K562 (cell line): ENCODE data around the gene PPIH. TPM values are rescaled to one million over a fixed set of nuclear protein-coding genes. Genes with fewer than 3 reads are reported as not detected.

Experiments used
- BACH1 ChIP-seq: fragments of 200-800 bp; sonication (Bioruptor generic); IDR thresholded peaks from 2 replicates; pipeline ENCODE4 v1.6.1; 2016; ENCODE audit warnings: missing genetic modification characterization, missing compliant biosample characterization
- BRCA1 ChIP-seq, 2 experiments: fragments of 450-650 bp in 1 of 2; sonication (generic) in 1 of 2; formaldehyde crosslinking in 1 of 2; IDR thresholded peaks; 2 replicates each; pipeline versions ENCODE4 v1.5.0 to v1.6.1; 2017 to 2020; ENCODE audit warnings: mild to moderate bottlenecking in 1 of 2, missing genetic modification reagents in 1 of 2
- CBX5 ChIP-seq: IDR thresholded peaks from 2 replicates; pipeline ENCODE4 v1.6.1; 2014; ENCODE audit warnings: low read depth, borderline replicate concordance
- CREBBP ChIP-seq: IDR thresholded peaks from one replicate; pipeline ENCODE4 v1.6.1; 2012; ENCODE audit warnings: low read depth, mild to moderate bottlenecking, control low read depth, inconsistent platforms, low read length
- EHMT2 ChIP-seq: fragments of 450-650 bp; IDR thresholded peaks from 2 replicates; pipeline ENCODE4 v1.6.1; 2018; ENCODE audit warnings: antibody characterized with exemption
- ETS2 ChIP-seq: IDR thresholded peaks from 2 replicates; pipeline ENCODE4 v1.6.1; 2016; ENCODE audit warnings: borderline replicate concordance, missing genetic modification characterization, mild to moderate bottlenecking, moderate library complexity, missing compliant biosample characterization; ENCODE audit not compliant: poor library complexity, severe bottlenecking
- GTF2E2 ChIP-seq: fragments of 200-800 bp; sonication (Bioruptor generic); IDR thresholded peaks from 2 replicates; pipeline ENCODE4 v1.6.1; 2016; ENCODE audit warnings: missing genetic modification characterization, missing compliant biosample characterization
- HNRNPL ChIP-seq: fragments of 200-400 bp; formaldehyde crosslinking; IDR thresholded peaks from 2 replicates; pipeline ENCODE4 v1.6.1; 2017; ENCODE audit warnings: low read depth, mild to moderate bottlenecking, low read length
- ILF3 ChIP-seq: fragments of 450-650 bp; IDR thresholded peaks from 2 replicates; pipeline ENCODE4 v1.6.1; 2018; ENCODE audit warnings: antibody characterized with exemption, mild to moderate bottlenecking, moderate library complexity, borderline replicate concordance
- KHSRP ChIP-seq: fragments of 450-650 bp; IDR thresholded peaks from 2 replicates; pipeline ENCODE4 v1.6.1; 2017
- KLF13 ChIP-seq: fragments of 450-650 bp; IDR thresholded peaks from 2 replicates; pipeline ENCODE4 v1.6.1; 2016; ENCODE audit warnings: missing genetic modification characterization, low read depth, mild to moderate bottlenecking, missing compliant biosample characterization, moderate library complexity, borderline replicate concordance
- MEIS2 ChIP-seq: fragments of 450-650 bp; IDR thresholded peaks from 2 replicates; pipeline ENCODE4 v1.6.1; 2014; ENCODE audit warnings: mild to moderate bottlenecking; ENCODE audit not compliant: partially characterized antibody
- NEUROD1 ChIP-seq: fragments of 150-350 bp; IDR thresholded peaks from 2 replicates; pipeline ENCODE4 v1.6.1; 2014; ENCODE audit warnings: borderline replicate concordance, low read length, low read depth; ENCODE audit not compliant: partially characterized antibody
- OTX1 ChIP-seq: fragments of 450-650 bp; formaldehyde crosslinking; IDR thresholded peaks from 2 replicates; pipeline ENCODE4 v1.4.0; 2022; ENCODE audit warnings: mild to moderate bottlenecking
- PPARD ChIP-seq: fragments of 250-450 bp; sonication (Bioruptor Pico); IDR thresholded peaks from 2 replicates; pipeline ENCODE4 v1.8.0; 2022; ENCODE audit warnings: inconsistent platforms, mild to moderate bottlenecking, moderate library complexity
- PRMT5 ChIP-seq: sonication (generic); formaldehyde crosslinking; IDR thresholded peaks from 2 replicates; pipeline ENCODE4 v1.5.0; 2020; ENCODE audit warnings: missing genetic modification reagents
- PYGO2 ChIP-seq: fragments of 450-650 bp; IDR thresholded peaks from 2 replicates; pipeline ENCODE4 v1.6.1; 2016; ENCODE audit warnings: mild to moderate bottlenecking, missing genetic modification characterization, moderate library complexity, missing compliant biosample characterization
- RBM15 ChIP-seq: fragments of 200-400 bp; formaldehyde crosslinking; IDR thresholded peaks from 2 replicates; pipeline ENCODE4 v1.6.1; 2018; ENCODE audit warnings: mild to moderate bottlenecking, low read length, moderate library complexity; ENCODE audit not compliant: insufficient read depth
- SMAD2 ChIP-seq: fragments of 150-350 bp; IDR thresholded peaks from 2 replicates; pipeline ENCODE4 v1.6.1; 2014; ENCODE audit warnings: low read depth, mild to moderate bottlenecking, low read length
- STAT5A ChIP-seq: IDR thresholded peaks from 2 replicates; pipeline ENCODE4 v1.6.1; 2012; ENCODE audit warnings: low read length, inconsistent platforms, borderline replicate concordance
- TRIM28 ChIP-seq: fragments of 450-650 bp; IDR thresholded peaks from 2 replicates; pipeline ENCODE4 v1.6.1; 2017
- ZBTB8A ChIP-seq: fragments of 450-650 bp; IDR thresholded peaks from 2 replicates; pipeline ENCODE4 v1.6.1; 2018; ENCODE audit warnings: mild to moderate bottlenecking, moderate library complexity; ENCODE audit not compliant: partially characterized antibody
- ZNF3 ChIP-seq: fragments of 250-450 bp; sonication (Bioruptor Pico); IDR thresholded peaks from 2 replicates; pipeline ENCODE4 v1.5.0; 2021; ENCODE audit warnings: mild to moderate bottlenecking, moderate library complexity
- ZNF445 ChIP-seq: fragments of 250-450 bp; sonication (Bioruptor Pico); IDR thresholded peaks from 2 replicates; pipeline ENCODE4 v1.4.0; 2020; ENCODE audit warnings: low read depth, mild to moderate bottlenecking, moderate library complexity
- ZNF583 ChIP-seq: fragments of 250-450 bp; sonication (Bioruptor Pico); IDR thresholded peaks from 2 replicates; pipeline ENCODE4 v1.4.0; 2020
- ZNF707 ChIP-seq: fragments of 250-450 bp; sonication (Bioruptor Pico); conservative IDR thresholded peaks from 2 replicates; pipeline ENCODE4 v1.8.0; 2022; ENCODE audit warnings: inconsistent platforms, mild to moderate bottlenecking, moderate library complexity
- ZSCAN32 ChIP-seq: fragments of 450-650 bp; formaldehyde crosslinking; IDR thresholded peaks from 2 replicates; pipeline ENCODE4 v1.4.0; 2020; ENCODE audit warnings: mild to moderate bottlenecking, moderate library complexity
- polyA plus RNA-seq, 8 experiments: library from polyadenylated mRNA; depleted of rRNA in 4 of 8; stranded (reverse) in 5 of 8; unstranded in 3 of 8; fragments of >200 nt; fragmentation: Nextera tagmentation in 2 of 8; fragmentation: Illumina TruSeq in 1 of 8; extraction: Ambion mirVana in 2 of 8; extraction: Trizol in 1 of 8; gene quantifications; 2 replicates each; pipeline versions ENCODE4 v1.2.1 to v1.2.3, GENCODE V29; 2011 to 2014; ENCODE audit warnings: inconsistent platforms in 1 of 8, missing spikeins in 1 of 8
- total RNA-seq, 7 experiments: library from RNA; depleted of rRNA in 6 of 7; stranded (reverse); fragments of >200 nt in 6 of 7; fragmentation: Illumina TruSeq in 2 of 7; extraction: Trizol in 2 of 7; gene quantifications; 2 replicates each; pipeline versions ENCODE4 v1.2.1 to v1.2.3, GENCODE V29; 2011 to 2021; ENCODE audit warnings: low replicate concordance in 1 of 7
- TF ChIP-seq, protein P1 (sequence below): fragments of 250-450 bp; sonication (Bioruptor Pico); IDR thresholded peaks from 2 replicates; pipeline ENCODE4 v1.4.0; 2020; ENCODE audit warnings: mild to moderate bottlenecking, moderate library complexity, borderline replicate concordance

The PPIH gene
- total and polyA plus RNA-seq, 9 of the 15 experiments (the other 6 are each of a cell fraction or from before 2014, with no cell fraction given), result 197 to 470 (median 277) TPM

DNA sequence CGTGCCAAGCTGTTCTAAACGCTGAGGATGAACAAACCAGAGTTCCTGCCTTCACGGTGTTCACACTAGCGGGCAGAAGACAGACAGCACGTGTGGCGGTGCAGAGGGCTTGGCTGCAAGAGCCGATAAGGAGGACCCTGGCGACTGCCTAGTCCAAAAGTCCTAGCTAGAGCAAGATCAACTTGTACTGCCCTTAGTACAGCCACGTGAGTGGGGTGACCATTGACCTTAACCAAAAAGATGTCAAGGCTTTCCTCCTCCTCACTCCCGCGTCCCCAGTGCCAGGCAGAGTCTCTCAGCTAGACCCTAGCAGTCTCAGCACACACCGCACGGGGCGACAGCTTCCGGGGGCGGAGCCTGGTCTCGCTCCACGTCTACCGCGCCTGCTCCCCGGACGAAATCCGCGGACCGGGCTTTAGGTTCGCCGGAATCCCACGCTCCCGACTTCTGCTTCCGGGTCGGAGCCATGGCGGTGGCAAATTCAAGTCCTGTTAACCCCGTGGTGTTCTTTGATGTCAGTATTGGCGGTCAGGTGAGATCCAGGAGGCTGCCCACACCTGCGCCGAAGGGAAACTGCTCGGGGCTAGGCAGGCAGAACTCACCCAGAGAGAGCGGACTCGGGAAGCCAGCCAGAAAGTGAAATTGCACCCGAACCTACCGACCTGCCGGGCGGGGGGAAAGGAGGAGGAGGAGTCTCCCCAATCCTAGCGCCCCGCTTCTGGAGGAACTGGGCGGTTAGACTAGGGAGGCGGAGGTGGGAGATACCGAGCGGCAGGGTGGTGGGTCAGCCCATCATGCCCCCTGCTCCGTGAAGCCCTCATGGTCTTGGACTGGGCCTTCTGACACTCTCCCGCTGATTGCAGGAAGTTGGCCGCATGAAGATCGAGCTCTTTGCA lies at the start of gene PPIH (continued):
- TF ChIP-seq, protein P1, sequence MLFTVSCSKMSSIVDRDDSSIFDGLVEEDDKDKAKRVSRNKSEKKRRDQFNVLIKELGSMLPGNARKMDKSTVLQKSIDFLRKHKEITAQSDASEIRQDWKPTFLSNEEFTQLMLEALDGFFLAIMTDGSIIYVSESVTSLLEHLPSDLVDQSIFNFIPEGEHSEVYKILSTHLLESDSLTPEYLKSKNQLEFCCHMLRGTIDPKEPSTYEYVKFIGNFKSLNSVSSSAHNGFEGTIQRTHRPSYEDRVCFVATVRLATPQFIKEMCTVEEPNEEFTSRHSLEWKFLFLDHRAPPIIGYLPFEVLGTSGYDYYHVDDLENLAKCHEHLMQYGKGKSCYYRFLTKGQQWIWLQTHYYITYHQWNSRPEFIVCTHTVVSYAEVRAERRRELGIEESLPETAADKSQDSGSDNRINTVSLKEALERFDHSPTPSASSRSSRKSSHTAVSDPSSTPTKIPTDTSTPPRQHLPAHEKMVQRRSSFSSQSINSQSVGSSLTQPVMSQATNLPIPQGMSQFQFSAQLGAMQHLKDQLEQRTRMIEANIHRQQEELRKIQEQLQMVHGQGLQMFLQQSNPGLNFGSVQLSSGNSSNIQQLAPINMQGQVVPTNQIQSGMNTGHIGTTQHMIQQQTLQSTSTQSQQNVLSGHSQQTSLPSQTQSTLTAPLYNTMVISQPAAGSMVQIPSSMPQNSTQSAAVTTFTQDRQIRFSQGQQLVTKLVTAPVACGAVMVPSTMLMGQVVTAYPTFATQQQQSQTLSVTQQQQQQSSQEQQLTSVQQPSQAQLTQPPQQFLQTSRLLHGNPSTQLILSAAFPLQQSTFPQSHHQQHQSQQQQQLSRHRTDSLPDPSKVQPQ, result peak; percentile 65; the same call in 1 of the 2 replicates
- TF ChIP-seq ZNF707 (CRISPR knock-in tag) (no peak), HNRNPL (peak; percentile 78; the same call in 1 of the 2 replicates), GTF2E2 (peak; percentile 80), ZBTB8A (no peak), KLF13 (tag) (peak; percentile 48; the same call in 1 of the 2 replicates), CBX5 (no peak), KHSRP (no peak), ZNF3 (CRISPR knock-in tag) (no peak), STAT5A (no peak), ZSCAN32 (CRISPR knock-in tag) (no peak), ILF3 (no peak), ETS2 (tag) (no peak), OTX1 (CRISPR knock-in tag) (peak; percentile 71; the same call in 1 of the 2 replicates), ZNF583 (CRISPR knock-in tag) (peak; percentile 26; the same call in 1 of the 2 replicates), PPARD (CRISPR knock-in tag) (no peak), BRCA1 (IDR thresholded peaks at IDR 0.05) (no peak), BRCA1 (CRISPR knock-in tag; IDR thresholded peaks at IDR 0.05) (no peak; the same call in 1 of the 2 replicates), ZNF445 (CRISPR knock-in tag) (no peak), PYGO2 (tag) (no peak), TRIM28 (peak; percentile 34; the same call in 1 of the 2 replicates), EHMT2 (peak; percentile 52; the same call in 1 of the 2 replicates), MEIS2 (peak; percentile 37), PRMT5 (CRISPR knock-in tag) (no peak), NEUROD1 (peak; percentile 96), RBM15 (no peak), BACH1 (tag) (no peak), CREBBP (no peak), SMAD2 (no peak)
